Epithelial cell of proximal tubule (primary cell): ENCODE data around the gene GABRB2. TPM values are rescaled to one million over a fixed set of nuclear protein-coding genes. Genes with fewer than 3 reads are reported as not detected.

ENCODE experiments used
- DNase-seq: peaks from one replicate; pipeline ENCODE4 v3.0.0-alpha.2; 2011; ENCODE audit warnings: low read depth
- H3K4me3 ChIP-seq: 2 replicates; pipeline ENCODE4 v1.5.1; 2011; ENCODE audit warnings: low read depth, mild to moderate bottlenecking, low read length
- total RNA-seq: library from RNA; depleted of rRNA; stranded (reverse); fragments of >200 nt; gene quantifications from 2 replicates; pipeline ENCODE4 v1.2.3, GENCODE V29; 2015
- TF ChIP-seq, protein P1 (sequence below): conservative IDR thresholded peaks from 2 replicates; pipeline ENCODE4 v1.5.1; 2012; ENCODE audit warnings: low read depth, mild to moderate bottlenecking, low read length

GABRB2 gene
- not detected in 2 replicates for total RNA-seq

DNA sequence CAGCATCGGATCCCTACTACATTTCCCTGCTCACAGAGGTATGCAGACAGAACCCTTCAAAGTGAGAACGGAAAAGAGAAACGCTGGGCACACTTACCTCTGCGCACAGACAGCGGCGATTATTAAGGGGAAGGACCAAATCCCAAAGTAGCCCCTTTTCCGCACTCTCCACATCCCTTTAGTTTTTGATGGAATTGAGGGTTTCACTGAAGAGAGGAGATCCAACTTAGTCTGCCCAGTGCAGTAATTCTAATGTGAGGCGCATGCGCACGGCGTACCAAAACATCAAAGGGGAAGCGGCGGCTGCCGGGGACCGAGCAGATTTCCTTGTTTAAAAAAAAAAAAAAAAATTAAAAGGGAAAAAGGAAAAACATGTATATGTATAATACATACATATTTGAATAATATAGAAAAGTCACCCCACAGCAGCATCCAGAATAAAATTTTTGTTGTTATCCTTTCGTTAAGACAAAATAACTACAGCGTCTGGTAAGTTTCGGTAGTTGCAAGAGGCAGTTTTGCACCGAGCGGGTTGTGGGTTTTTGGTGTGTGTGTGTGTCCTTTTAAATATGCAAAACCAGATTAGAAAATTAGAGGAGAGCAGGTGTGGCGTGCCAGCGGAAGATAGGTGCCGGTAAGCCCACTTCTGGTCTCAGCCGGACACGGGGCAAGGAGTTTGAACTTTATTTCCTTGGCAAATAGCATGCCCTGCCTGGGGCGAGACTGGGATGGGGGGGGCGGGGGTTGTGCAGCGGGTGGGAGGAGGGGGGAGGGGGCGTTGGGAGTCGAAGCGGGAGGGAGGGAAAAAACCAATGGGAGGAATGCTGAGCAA is at the start of gene GABRB2:
TSS of gene GABRB2 (minus strand) at position 256 of the 832 bp plus-strand sequence. CDS start at position 174, 82 bp downstream.
- TF ChIP-seq, protein P1, sequence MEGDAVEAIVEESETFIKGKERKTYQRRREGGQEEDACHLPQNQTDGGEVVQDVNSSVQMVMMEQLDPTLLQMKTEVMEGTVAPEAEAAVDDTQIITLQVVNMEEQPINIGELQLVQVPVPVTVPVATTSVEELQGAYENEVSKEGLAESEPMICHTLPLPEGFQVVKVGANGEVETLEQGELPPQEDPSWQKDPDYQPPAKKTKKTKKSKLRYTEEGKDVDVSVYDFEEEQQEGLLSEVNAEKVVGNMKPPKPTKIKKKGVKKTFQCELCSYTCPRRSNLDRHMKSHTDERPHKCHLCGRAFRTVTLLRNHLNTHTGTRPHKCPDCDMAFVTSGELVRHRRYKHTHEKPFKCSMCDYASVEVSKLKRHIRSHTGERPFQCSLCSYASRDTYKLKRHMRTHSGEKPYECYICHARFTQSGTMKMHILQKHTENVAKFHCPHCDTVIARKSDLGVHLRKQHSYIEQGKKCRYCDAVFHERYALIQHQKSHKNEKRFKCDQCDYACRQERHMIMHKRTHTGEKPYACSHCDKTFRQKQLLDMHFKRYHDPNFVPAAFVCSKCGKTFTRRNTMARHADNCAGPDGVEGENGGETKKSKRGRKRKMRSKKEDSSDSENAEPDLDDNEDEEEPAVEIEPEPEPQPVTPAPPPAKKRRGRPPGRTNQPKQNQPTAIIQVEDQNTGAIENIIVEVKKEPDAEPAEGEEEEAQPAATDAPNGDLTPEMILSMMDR = no peak
- H3K4me3 ChIP-seq = peak within 1 kb of the TSS; percentile 63
- DNase-seq = no peak

GRCh38 chr5:161585798-161586197 is 39.3 kb upstream of the GABRB2 start:
- TF ChIP-seq, protein P1 = no peak
- H3K4me3 ChIP-seq = no peak overlapping the region
- DNase-seq = no peak

DNA sequence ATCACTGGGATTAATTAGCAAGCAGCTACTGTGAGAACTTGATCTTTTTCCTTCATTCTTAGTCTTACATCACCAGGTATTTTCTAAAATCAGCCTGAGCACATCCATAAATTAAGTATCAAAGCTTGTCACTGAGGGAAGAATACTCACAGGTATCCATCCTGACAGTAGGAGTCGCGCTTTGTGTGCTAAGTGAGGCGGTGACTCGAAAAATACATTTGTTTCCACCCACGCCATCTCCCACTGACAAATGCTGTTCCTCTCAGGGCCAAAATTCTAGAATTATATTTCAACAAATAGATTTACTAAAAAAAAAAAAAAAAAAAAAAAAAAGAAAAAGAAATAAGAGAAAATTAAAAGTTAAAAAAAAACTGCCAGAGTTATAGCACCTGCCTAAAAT is 34.1 kb upstream of the GABRB2 start:
- TF ChIP-seq, protein P1 = no peak
- H3K4me3 ChIP-seq = no peak overlapping the region
- DNase-seq = no peak

DNA sequence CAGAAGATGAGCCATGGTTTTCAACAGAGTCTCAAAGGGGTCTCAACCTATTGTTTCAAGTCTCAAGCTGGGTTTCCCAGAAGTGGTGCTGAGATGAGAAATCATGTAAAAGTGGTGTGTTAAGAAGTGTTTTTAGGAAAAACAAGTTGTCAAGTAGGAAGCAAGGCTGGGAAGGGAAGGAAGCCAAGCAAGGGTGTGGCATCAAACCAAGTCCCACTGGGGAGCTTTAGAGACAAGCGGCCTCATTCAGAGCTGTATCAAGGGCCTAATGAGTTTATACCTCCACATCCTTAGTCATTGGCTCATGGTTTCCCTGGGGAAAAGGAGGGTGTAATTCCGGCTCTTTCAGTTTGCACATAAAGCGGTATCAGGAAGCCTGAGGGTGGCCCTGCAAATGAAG is 26.4 kb upstream of the GABRB2 start:
- TF ChIP-seq, protein P1 = no peak
- no peak for DNase-seq
- H3K4me3 ChIP-seq = no peak overlapping the region

- no peak for DNase-seq
- H3K4me3 ChIP-seq = no peak overlapping the region
- TF ChIP-seq, protein P1 = no peak
These were observed 19.6 kb upstream of the GABRB2 start for GRCh38 chr5:161566081-161566480.

- no peak overlapping the region for H3K4me3 ChIP-seq
- no peak for DNase-seq
- TF ChIP-seq, protein P1 = no peak
These were observed 15.9 kb upstream of the GABRB2 start for GRCh38 chr5:161562446-161562845.

- no peak overlapping the region for H3K4me3 ChIP-seq
- no peak for DNase-seq
- TF ChIP-seq, protein P1 = no peak
These were observed 2.6 kb upstream of the GABRB2 start for GRCh38 chr5:161549106-161549505.
